ENCODE results near the gene PRAMEF10.
"Not testable (repeated sequence)": the region's sequence is repeated elsewhere in the genome, so short reads cannot be mapped to it uniquely, and the experiment has no call there.

Gene PRAMEF10

GRCh38 chr1:12898170-12898569, at the start of gene PRAMEF10:
Gene PRAMEF10, minus strand, starts transcription at chr1:12898270. Its CDS starts 2,423 bp downstream, at chr1:12895847.
- DNase-seq, result not testable (repeated sequence)

- DNase-seq, result not testable (repeated sequence)
Observed at GRCh38 chr1:12947480-12947879, 49.4 kb upstream of the PRAMEF10 start, which contains the start of gene PRAMEF6. Gene PRAMEF6, minus strand, starts transcription at chr1:12947580. Its CDS starts 5,062 bp downstream, at chr1:12942518.

- not testable (repeated sequence) for DNase-seq
Observed at GRCh38 chr1:12924368-12924767, 26.3 kb upstream of the PRAMEF10 start.

- DNase-seq, result not testable (repeated sequence)
Observed at GRCh38 chr1:12921749-12922148, 23.7 kb upstream of the PRAMEF10 start.

- DNase-seq, result not testable (repeated sequence)
Observed at GRCh38 chr1:12916310-12916709, 18.2 kb upstream of the PRAMEF10 start, which contains the start of gene PRAMEF7. Gene PRAMEF7, plus strand, starts transcription at chr1:12916610. Its CDS starts 1,083 bp downstream, at chr1:12917693.

- DNase-seq, result not testable (repeated sequence)
Observed at GRCh38 chr1:12903793-12904572, 5.9 kb upstream of the PRAMEF10 start.

GRCh38 chr1:12899186-12899585, 1.1 kb upstream of the PRAMEF10 start:
- not testable (repeated sequence) for DNase-seq

- DNase-seq, result not testable (repeated sequence)
Observed at GRCh38 chr1:12886101-12886500, 12.0 kb downstream of the PRAMEF10 start, which contains the start of gene PRAMEF4. Gene PRAMEF4, minus strand, starts transcription at chr1:12886201. Its CDS starts 2,807 bp downstream, at chr1:12883394.

GRCh38 chr1:12878453-12878852, 19.6 kb downstream of the PRAMEF10 start:
- DNase-seq, result not testable (repeated sequence)

GRCh38 chr1:12863131-12863880, 34.8 kb downstream of the PRAMEF10 start:
- not testable (repeated sequence) for DNase-seq

- not testable (repeated sequence) for DNase-seq
Observed at GRCh38 chr1:12856786-12857185, 41.3 kb downstream of the PRAMEF10 start, which contains the start of gene PRAMEF2. Gene PRAMEF2, plus strand, starts transcription at chr1:12857086. Its CDS starts 1,924 bp downstream, at chr1:12859010.

- no peak for DNase-seq
Observed at GRCh38 chr1:12851779-12852178, 46.3 kb downstream of the PRAMEF10 start.

GRCh38 chr1:12848620-12849019, 49.5 kb downstream of the PRAMEF10 start, which contains the start of gene HNRNPCL1:
Gene HNRNPCL1, minus strand, starts transcription at chr1:12848720. Its CDS starts 431 bp downstream, at chr1:12848289.
- DNase-seq, result not testable (repeated sequence)
